ENCODE measurements around the gene VAC14.

VAC14 gene

DNA sequence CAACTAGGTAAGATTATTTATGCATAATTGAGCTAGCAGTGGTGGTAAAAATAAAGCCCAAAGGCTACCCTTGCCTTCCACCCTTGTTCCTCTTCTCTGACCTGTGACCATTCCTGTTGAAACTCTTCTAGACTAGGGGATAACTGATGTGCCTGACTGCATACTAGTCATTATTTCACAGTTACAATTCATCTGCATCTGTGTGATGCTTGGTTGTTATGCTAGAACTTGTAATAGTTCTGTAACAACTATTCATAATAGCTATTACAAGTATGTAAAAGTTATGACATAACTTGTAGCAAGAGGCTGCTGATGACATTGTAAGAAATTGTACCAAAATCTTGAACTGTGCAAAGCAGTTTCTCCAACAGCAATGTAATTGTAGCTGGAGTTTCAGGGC, 2.4 kb upstream of the VAC14 start:
- Histone ChIP-seq H3K27me3 (ENCODE audit: control insufficient read depth, insufficient read depth, low read length, poor library complexity, severe bottlenecking) (peaks cover 4% of the 10 kb centered on the region), H3K4me3 (ENCODE audit: insufficient read depth, low read depth, low read length) (no peak overlapping the region), H3K9me3 (ENCODE audit: control insufficient read depth, low read length) (no peaks in the 10 kb centered on the region), H3K36me3 (ENCODE audit: control insufficient read depth, insufficient read depth, low read length) (no peaks in the 10 kb centered on the region), H3K27ac (ENCODE audit: insufficient read depth, low read depth, low read length, poor library complexity, severe bottlenecking) (no peak overlapping the region), H3K4me1 (ENCODE audit: control insufficient read depth, insufficient read depth, low read length) (peaks cover 8% of the 10 kb centered on the region)

DNA sequence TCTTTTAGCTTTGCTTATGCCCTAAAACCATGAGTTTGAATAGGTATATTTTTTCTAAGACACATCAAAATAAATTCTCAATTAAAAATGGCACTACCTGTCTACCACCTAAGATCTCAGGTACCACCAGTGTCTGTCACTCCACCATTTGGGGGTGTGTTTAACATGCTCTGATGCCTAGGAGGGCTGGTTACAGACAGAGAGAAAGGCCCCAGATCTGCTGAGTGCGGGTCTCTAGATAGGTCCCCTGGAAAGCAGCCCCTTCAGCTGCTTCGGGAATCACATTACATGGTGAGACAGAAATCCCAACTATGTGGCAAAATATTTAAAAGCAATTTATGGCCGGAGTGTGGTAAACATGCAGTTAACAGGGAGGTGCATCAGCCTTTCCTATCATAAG, 653 bp upstream of the VAC14 start:
- Histone ChIP-seq H3K27ac (ENCODE audit: insufficient read depth, low read depth, low read length, poor library complexity, severe bottlenecking) (no peak overlapping the region), H3K36me3 (ENCODE audit: control insufficient read depth, insufficient read depth, low read length) (no peaks in the 10 kb centered on the region), H3K4me1 (ENCODE audit: control insufficient read depth, insufficient read depth, low read length) (peaks cover 8% of the 10 kb centered on the region), H3K4me3 (ENCODE audit: insufficient read depth, low read depth, low read length) (peak overlapping the region; percentile 87), H3K9me3 (ENCODE audit: control insufficient read depth, low read length) (no peaks in the 10 kb centered on the region), H3K27me3 (ENCODE audit: control insufficient read depth, insufficient read depth, low read length, poor library complexity, severe bottlenecking) (peaks cover 3% of the 10 kb centered on the region)
- WGBS, 2 experiments = 84 to 85% methylated on average over 3 of the region's 3 CpGs

DNA sequence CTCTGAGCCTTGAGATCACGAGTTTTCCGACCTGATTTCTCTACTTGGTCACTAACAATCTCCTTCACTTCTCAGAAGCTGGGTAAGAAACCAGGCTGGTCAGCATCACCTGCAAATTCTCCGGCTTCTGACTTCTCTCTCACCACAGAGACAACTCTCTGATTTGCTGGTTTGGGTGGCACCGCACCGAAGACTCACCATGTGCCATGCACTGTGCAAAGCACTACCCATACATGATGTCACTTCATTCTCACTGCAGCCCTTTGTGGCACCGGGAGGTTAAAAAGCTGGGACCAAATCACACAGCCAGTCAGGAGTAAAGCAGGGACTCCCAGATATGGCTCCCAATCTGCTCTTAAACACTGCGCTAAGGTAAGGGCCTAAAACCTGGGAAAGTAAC, 647 bp downstream of the VAC14 start:
- Histone ChIP-seq H3K4me3 (ENCODE audit: insufficient read depth, low read depth, low read length) (peak overlapping the region; percentile 87), H3K9me3 (ENCODE audit: control insufficient read depth, low read length) (no peaks in the 10 kb centered on the region), H3K4me1 (ENCODE audit: control insufficient read depth, insufficient read depth, low read length) (peaks cover 8% of the 10 kb centered on the region), H3K36me3 (ENCODE audit: control insufficient read depth, insufficient read depth, low read length) (no peaks in the 10 kb centered on the region), H3K27ac (ENCODE audit: insufficient read depth, low read depth, low read length, poor library complexity, severe bottlenecking) (no peak overlapping the region), H3K27me3 (ENCODE audit: control insufficient read depth, insufficient read depth, low read length, poor library complexity, severe bottlenecking) (no peaks in the 10 kb centered on the region)
- WGBS, 2 experiments = 28 to 30% methylated on average over 7 of the region's 7 CpGs

DNA sequence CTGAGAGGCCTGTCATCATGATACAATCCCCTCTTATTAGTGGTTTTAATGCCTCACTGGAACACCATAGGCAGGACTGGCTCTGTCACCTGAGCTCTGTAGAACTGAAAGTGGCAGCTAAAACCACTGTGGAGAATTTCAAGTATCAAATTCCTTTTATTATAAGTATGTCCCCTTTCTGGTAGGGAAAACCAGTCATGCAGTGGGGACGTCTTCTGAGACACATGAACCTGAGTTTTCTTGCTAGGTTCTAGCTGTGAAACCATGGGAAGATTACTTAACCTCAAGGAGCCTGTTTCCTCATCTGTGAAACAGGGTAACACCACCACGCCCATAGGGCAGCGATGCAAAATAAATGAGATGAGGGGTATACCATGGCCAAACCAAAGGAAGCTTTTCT, 4.7 kb downstream of the VAC14 start:
- H3K4me3 ChIP-seq (ENCODE audit: insufficient read depth, low read depth, low read length) = no peak overlapping the region
- no peaks in the 10 kb centered on the region for H3K9me3 ChIP-seq (ENCODE audit: control insufficient read depth, low read length)
- H3K27ac ChIP-seq (ENCODE audit: insufficient read depth, low read depth, low read length, poor library complexity, severe bottlenecking) = no peak overlapping the region
- H3K27me3 ChIP-seq (ENCODE audit: control insufficient read depth, insufficient read depth, low read length, poor library complexity, severe bottlenecking) = no peaks in the 10 kb centered on the region
- 95% methylated on average over 3 of the region's 3 CpGs for WGBS, 2 experiments
- H3K4me1 ChIP-seq (ENCODE audit: control insufficient read depth, insufficient read depth, low read length) = peaks cover 17% of the 10 kb centered on the region
- H3K36me3 ChIP-seq (ENCODE audit: control insufficient read depth, insufficient read depth, low read length) = no peaks in the 10 kb centered on the region

DNA sequence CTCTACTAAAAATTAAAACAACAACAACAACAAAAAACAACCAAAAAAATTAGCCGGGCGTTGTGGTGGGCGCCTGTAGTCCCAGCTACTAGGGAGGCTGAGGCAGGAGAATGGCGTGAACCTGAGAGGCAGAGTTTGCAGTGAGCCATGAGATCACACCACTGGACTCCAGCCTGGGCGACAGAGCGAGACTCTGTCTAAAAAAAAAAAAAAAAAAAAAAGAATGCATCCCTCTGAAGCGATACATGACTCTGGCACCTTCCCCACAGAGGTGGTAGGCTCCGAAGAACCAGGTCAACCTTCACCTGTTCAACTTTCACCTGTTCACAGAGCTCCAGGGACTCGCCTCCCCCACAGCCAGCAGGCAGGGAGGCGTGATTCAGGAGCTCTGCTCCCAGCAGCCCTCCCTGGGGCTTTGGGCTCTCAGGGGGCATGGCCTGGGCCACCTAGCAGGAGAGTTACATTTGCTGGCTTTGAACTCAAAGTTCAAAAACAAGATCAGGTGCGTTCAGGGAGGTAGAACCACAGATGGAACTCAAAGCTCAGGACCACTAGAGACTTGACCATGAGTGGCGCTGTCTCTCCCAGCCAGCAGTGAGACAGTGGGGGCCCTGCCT, 5.6 kb downstream of the VAC14 start:
- H3K27me3 ChIP-seq (ENCODE audit: control insufficient read depth, insufficient read depth, low read length, poor library complexity, severe bottlenecking) = no peaks in the 10 kb centered on the region
- H3K9me3 ChIP-seq (ENCODE audit: control insufficient read depth, low read length) = no peaks in the 10 kb centered on the region
- peaks cover 26% of the 10 kb centered on the region for H3K4me1 ChIP-seq (ENCODE audit: control insufficient read depth, insufficient read depth, low read length)
- H3K27ac ChIP-seq (ENCODE audit: insufficient read depth, low read depth, low read length, poor library complexity, severe bottlenecking) = no peak overlapping the region
- no peak overlapping the region for H3K4me3 ChIP-seq (ENCODE audit: insufficient read depth, low read depth, low read length)
- H3K36me3 ChIP-seq (ENCODE audit: control insufficient read depth, insufficient read depth, low read length) = no peaks in the 10 kb centered on the region
- 93% methylated on average over 12 of the region's 12 CpGs for WGBS, 2 experiments

DNA sequence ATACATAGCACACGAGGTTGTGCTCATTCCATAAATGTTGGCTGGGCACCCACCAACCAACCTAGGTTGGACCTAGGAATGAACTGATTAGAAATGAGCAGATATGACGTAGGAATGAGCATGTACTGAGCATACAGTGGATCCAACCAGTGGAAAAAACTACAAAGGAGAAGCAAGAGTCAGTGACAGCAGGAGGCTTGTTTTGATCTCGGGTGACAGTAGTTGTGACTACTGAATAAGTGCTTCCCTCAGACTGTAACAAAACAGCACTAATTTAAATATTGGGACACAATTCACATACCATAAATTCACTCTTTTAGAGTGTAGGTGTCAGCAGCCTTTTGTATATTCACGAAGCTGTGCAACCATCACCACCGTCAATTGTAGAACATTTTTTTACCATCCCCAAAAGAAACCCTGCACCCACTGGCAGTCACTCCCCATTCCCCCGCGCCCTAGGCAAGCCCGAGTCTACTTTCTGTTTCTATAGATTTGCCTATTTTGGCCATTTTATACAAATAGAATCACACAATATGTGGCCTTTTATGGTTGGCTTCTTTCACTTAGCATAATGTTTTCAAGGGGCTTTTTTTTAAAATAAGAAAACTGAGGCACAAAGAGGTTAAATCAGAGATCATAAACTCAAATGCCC, 7.0 kb downstream of the VAC14 start:
- WGBS, 2 experiments = 84 to 91% methylated on average over 8 of the region's 8 CpGs
- Histone ChIP-seq H3K27ac (ENCODE audit: insufficient read depth, low read depth, low read length, poor library complexity, severe bottlenecking) (no peak overlapping the region), H3K4me1 (ENCODE audit: control insufficient read depth, insufficient read depth, low read length) (peaks cover 26% of the 10 kb centered on the region), H3K36me3 (ENCODE audit: control insufficient read depth, insufficient read depth, low read length) (no peaks in the 10 kb centered on the region), H3K27me3 (ENCODE audit: control insufficient read depth, insufficient read depth, low read length, poor library complexity, severe bottlenecking) (no peaks in the 10 kb centered on the region), H3K4me3 (ENCODE audit: insufficient read depth, low read depth, low read length) (no peak overlapping the region), H3K9me3 (ENCODE audit: control insufficient read depth, low read length) (no peaks in the 10 kb centered on the region)

DNA sequence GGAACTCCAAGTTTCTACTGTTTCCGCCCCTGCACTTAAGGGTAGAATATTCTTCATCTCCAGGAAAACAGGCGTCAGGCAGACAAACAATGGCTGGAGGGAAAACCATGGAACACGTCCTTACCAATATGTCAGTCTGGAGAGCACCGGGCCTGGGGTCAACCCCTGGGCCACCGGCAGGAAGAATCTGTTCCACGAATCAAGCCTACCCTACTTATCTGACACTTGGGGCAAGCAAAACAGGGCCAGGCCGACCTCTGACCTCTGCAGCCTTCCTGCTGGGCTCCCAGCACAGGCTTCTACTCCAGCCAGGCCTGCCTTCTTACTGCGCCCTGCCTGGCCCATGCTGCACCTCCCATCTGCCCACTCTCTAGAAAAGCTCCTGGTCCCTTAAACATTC, 10.1 kb downstream of the VAC14 start:
- no peaks in the 10 kb centered on the region for H3K36me3 ChIP-seq (ENCODE audit: control insufficient read depth, insufficient read depth, low read length)
- H3K27me3 ChIP-seq (ENCODE audit: control insufficient read depth, insufficient read depth, low read length, poor library complexity, severe bottlenecking) = no peaks in the 10 kb centered on the region
- 66 to 69% methylated on average over 8 of the region's 8 CpGs for WGBS, 2 experiments
- no peaks in the 10 kb centered on the region for H3K9me3 ChIP-seq (ENCODE audit: control insufficient read depth, low read length)
- peak overlapping the region; percentile 16 for H3K27ac ChIP-seq (ENCODE audit: insufficient read depth, low read depth, low read length, poor library complexity, severe bottlenecking)
- no peak overlapping the region for H3K4me3 ChIP-seq (ENCODE audit: insufficient read depth, low read depth, low read length)
- peaks cover 26% of the 10 kb centered on the region for H3K4me1 ChIP-seq (ENCODE audit: control insufficient read depth, insufficient read depth, low read length)

DNA sequence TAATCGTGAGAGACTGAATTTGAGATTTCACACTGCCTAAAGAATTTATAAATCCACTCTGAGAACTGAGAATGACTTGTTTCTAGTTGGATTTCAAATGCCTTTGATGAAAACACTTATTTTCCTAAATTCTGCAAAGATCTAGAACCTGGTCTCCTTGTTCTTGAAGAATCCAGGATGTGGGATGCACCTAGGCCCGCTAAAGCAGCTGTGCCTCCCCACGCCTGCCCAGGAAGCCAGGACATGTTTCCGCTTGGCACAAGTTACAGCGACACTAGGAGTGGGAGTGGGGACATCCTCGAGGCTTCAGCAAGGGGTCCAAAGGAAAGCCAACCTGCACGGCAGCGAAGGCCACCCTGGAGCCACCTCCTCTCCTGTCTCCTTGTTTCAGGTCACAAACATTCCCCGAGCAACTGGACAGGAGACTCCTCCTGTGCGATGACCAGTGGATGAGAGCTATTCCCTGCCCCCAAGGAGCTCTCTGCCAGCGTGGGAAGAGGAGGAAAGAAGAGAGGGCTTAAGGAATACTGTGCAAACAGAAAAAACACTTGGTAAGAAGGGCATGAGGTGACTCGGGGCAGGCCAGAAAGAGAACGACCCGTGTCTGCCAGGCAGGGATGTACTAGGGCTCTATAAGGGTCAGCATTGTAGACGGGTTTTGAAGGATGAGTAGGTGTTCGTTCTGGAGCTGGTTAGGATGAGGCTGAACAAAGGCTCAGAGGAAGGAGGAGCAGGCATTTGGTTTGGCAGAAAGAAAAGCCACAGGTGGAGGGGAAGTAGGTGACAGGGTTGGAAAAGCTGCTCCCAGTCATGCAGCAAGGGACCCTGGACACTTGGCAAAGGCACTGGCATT, 11.1 kb downstream of the VAC14 start:
- 89% methylated on average over 16 of the region's 16 CpGs for WGBS, 2 experiments
- H3K36me3 ChIP-seq (ENCODE audit: control insufficient read depth, insufficient read depth, low read length) = no peaks in the 10 kb centered on the region
- no peaks in the 10 kb centered on the region for H3K27me3 ChIP-seq (ENCODE audit: control insufficient read depth, insufficient read depth, low read length, poor library complexity, severe bottlenecking)
- H3K4me1 ChIP-seq (ENCODE audit: control insufficient read depth, insufficient read depth, low read length) = peaks cover 26% of the 10 kb centered on the region
- no peaks in the 10 kb centered on the region for H3K9me3 ChIP-seq (ENCODE audit: control insufficient read depth, low read length)
- H3K27ac ChIP-seq (ENCODE audit: insufficient read depth, low read depth, low read length, poor library complexity, severe bottlenecking) = no peak overlapping the region
- no peak overlapping the region for H3K4me3 ChIP-seq (ENCODE audit: insufficient read depth, low read depth, low read length)

DNA sequence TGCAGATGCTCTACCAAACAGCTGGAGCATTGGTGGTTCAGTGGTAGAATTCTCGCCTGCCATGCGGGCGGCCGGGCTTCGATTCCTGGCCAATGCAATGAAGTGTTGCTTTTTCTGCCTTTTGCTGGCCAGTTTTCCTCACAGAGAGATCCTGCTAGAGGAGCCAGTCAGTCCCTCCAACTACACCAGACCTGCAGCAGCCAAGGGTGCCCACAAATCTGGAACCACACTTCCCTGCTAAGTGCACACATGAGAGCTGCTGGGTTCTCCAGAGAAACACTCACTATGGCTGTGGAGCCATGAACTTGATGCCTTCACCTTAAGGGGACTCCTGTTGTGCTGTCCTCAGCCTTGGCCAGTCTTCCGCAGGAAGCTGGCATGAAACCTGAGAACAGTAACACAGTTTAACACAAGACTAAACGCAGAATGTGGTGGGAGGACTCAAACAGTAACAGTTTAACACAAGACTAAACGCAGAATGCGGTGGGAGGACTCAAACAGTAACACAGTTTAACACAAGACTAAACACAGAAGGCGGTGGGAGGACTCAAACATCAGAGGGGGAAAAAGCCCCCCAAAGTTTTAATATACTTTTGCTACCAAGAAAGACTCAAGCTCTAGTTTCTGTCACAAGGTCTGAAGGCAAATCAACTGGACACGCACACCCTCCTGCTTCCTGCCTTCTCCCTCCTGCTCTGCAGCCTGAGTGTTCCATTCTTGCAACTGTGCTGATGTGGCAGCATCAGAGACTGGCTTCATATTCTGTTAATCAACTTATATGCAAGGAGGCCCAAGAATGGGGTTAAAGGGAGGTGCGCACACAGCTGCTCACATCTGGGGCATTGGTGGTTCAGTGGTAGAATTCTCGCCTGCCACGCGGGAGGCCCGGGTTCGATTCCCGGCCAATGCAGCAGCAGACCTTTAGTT, 12.0 kb downstream of the VAC14 start:
- H3K4me1 ChIP-seq (ENCODE audit: control insufficient read depth, insufficient read depth, low read length) = peaks cover 23% of the 10 kb centered on the region
- no peaks in the 10 kb centered on the region for H3K9me3 ChIP-seq (ENCODE audit: control insufficient read depth, low read length)
- H3K27me3 ChIP-seq (ENCODE audit: control insufficient read depth, insufficient read depth, low read length, poor library complexity, severe bottlenecking) = no peaks in the 10 kb centered on the region
- no peak overlapping the region for H3K4me3 ChIP-seq (ENCODE audit: insufficient read depth, low read depth, low read length)
- no peak overlapping the region for H3K27ac ChIP-seq (ENCODE audit: insufficient read depth, low read depth, low read length, poor library complexity, severe bottlenecking)
- H3K36me3 ChIP-seq (ENCODE audit: control insufficient read depth, insufficient read depth, low read length) = peaks cover 7% of the 10 kb centered on the region
- 94% methylated on average over 18 of the region's 18 CpGs for WGBS, 2 experiments

Data from ectodermal cell (in vitro differentiated cells).